ENCODE measurements around the gene ATG5.
A peak's percentile ranks its signal among the peaks of the same experiment; 100 is the strongest.

- TF ChIP-seq FOXM1 (IDR thresholded peaks at IDR 0.05; ENCODE audit: low read depth) (no peak), CTCF (IDR thresholded peaks at IDR 0.05) (no peak), USF1 (IDR thresholded peaks at IDR 0.05; ENCODE audit: borderline replicate concordance, low read depth) (no peak), EP300 (IDR thresholded peaks at IDR 0.05; ENCODE audit: borderline replicate concordance in 1 of 2, low read depth in 1 of 2, low read length in 1 of 2) (0 out of 4 replicates have a peak, but pooled peaks of 1 of the 2 experiments have one; percentile 11), POLR2AphosphoS5 (IDR thresholded peaks at IDR 0.05; ENCODE audit: low read depth, low read length) (no peak), NFIC (IDR thresholded peaks at IDR 0.05; ENCODE audit: borderline replicate concordance) (no peak), REST (IDR thresholded peaks at IDR 0.05; ENCODE audit: low read depth, low read length) (no peak), TAF1 (IDR thresholded peaks at IDR 0.05; ENCODE audit: borderline replicate concordance, low read depth, low read length) (no peak)
- TF ChIP-seq, protein P1, sequence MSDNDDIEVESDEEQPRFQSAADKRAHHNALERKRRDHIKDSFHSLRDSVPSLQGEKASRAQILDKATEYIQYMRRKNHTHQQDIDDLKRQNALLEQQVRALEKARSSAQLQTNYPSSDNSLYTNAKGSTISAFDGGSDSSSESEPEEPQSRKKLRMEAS (IDR thresholded peaks at IDR 0.05; ENCODE audit: low read depth): no peak
These were observed 178.7 kb downstream of the ATG5 start for GRCh38 chr6:106146852-106147351.

All from SK-N-SH (cell line).